ENCODE results near the gene CHRNE. TPM values are rescaled to one million over a fixed set of nuclear protein-coding genes. Genes with fewer than 3 reads are reported as not detected.
"Not testable (repeated sequence)": the region's sequence is repeated elsewhere in the genome, so short reads cannot be mapped to it uniquely, and the experiment has no call there.

The CHRNE gene
- total RNA-seq, 1 experiment from 2014 or later, result 0.11 TPM

- in situ Hi-C loops (cut with HindIII; ENCODE audit: low pct_unique_long_range_greater_than_20kb, low sequenced_read_pairs), result no loop called here
Observed at GRCh38 chr17:4921320-4921719, 18.4 kb upstream of the CHRNE start.

GRCh38 chr17:4920351-4921048 is 17.6 kb upstream of the CHRNE start:
- in situ Hi-C loops (cut with HindIII; ENCODE audit: low pct_unique_long_range_greater_than_20kb, low sequenced_read_pairs), result no loop called here
- DNase-seq (ENCODE audit: low read depth, low spot score), result no peak

More at GRCh38 chr17:4921320-4921719, 18.4 kb upstream of the CHRNE start:
- no peak for DNase-seq (ENCODE audit: low read depth, low spot score)

GRCh38 chr17:4919511-4920047 is 16.7 kb upstream of the CHRNE start:
- in situ Hi-C loops (cut with HindIII; ENCODE audit: low pct_unique_long_range_greater_than_20kb, low sequenced_read_pairs), result no loop called here
- DNase-seq (ENCODE audit: low read depth, low spot score), result no peak

- in situ Hi-C loops (cut with HindIII; ENCODE audit: low pct_unique_long_range_greater_than_20kb, low sequenced_read_pairs); DNase-seq (ENCODE audit: low read depth, low spot score): not testable (repeated sequence)
Observed at GRCh38 chr17:4914551-4914950, 11.7 kb upstream of the CHRNE start.

- in situ Hi-C loops (cut with HindIII; ENCODE audit: low pct_unique_long_range_greater_than_20kb, low sequenced_read_pairs), result no loop called here
- DNase-seq (ENCODE audit: low read depth, low spot score), result peak; percentile 19
Observed at GRCh38 chr17:4913994-4914393, 11.1 kb upstream of the CHRNE start.

GRCh38 chr17:4908711-4909496 is 6.0 kb upstream of the CHRNE start:
- in situ Hi-C loops (cut with HindIII; ENCODE audit: low pct_unique_long_range_greater_than_20kb, low sequenced_read_pairs), result no loop called here
- DNase-seq (ENCODE audit: low read depth, low spot score), result peak; percentile 91

GRCh38 chr17:4908301-4908700 is 5.4 kb upstream of the CHRNE start:
- in situ Hi-C loops (cut with HindIII; ENCODE audit: low pct_unique_long_range_greater_than_20kb, low sequenced_read_pairs), result no loop called here
- DNase-seq (ENCODE audit: low read depth, low spot score), result peak; percentile 66

- in situ Hi-C loops (cut with HindIII; ENCODE audit: low pct_unique_long_range_greater_than_20kb, low sequenced_read_pairs); DNase-seq (ENCODE audit: low read depth, low spot score): not testable (repeated sequence)
Observed at GRCh38 chr17:4906642-4907041, 3.7 kb upstream of the CHRNE start.

- DNase-seq (ENCODE audit: low read depth, low spot score), result no peak
- in situ Hi-C loops (cut with HindIII; ENCODE audit: low pct_unique_long_range_greater_than_20kb, low sequenced_read_pairs), result no loop called here
Observed at GRCh38 chr17:4902540-4902939, 358 bp downstream of the CHRNE start.

- in situ Hi-C loops (cut with HindIII; ENCODE audit: low pct_unique_long_range_greater_than_20kb, low sequenced_read_pairs), result no loop called here
- no peak for DNase-seq (ENCODE audit: low read depth, low spot score)
Observed at GRCh38 chr17:4901648-4902344, 1.1 kb downstream of the CHRNE start.

- in situ Hi-C loops (cut with HindIII; ENCODE audit: low pct_unique_long_range_greater_than_20kb, low sequenced_read_pairs), result no loop called here
- DNase-seq (ENCODE audit: low read depth, low spot score), result no peak
Observed at GRCh38 chr17:4901108-4901647, 1.7 kb downstream of the CHRNE start.

- in situ Hi-C loops (cut with HindIII; ENCODE audit: low pct_unique_long_range_greater_than_20kb, low sequenced_read_pairs), result no loop called here
- DNase-seq (ENCODE audit: low read depth, low spot score), result no peak
Observed at GRCh38 chr17:4900231-4901107, 2.4 kb downstream of the CHRNE start.

- in situ Hi-C loops (cut with HindIII; ENCODE audit: low pct_unique_long_range_greater_than_20kb, low sequenced_read_pairs), result no loop called here
- DNase-seq (ENCODE audit: low read depth, low spot score), result no peak
Observed at GRCh38 chr17:4899341-4900230, 3.3 kb downstream of the CHRNE start, which contains the start of gene C17orf107. Gene C17orf107, plus strand, starts transcription at chr17:4899536. Its CDS starts 227 bp downstream, at chr17:4899763.

- in situ Hi-C loops (cut with HindIII; ENCODE audit: low pct_unique_long_range_greater_than_20kb, low sequenced_read_pairs), result no loop called here
- DNase-seq (ENCODE audit: low read depth, low spot score), result no peak
Observed at GRCh38 chr17:4898927-4899326, 4.0 kb downstream of the CHRNE start.

GRCh38 chr17:4898351-4898750 is 4.5 kb downstream of the CHRNE start:
- no peak for DNase-seq (ENCODE audit: low read depth, low spot score)
- in situ Hi-C loops (cut with HindIII; ENCODE audit: low pct_unique_long_range_greater_than_20kb, low sequenced_read_pairs), result no loop called here

GRCh38 chr17:4897785-4898184 is 5.1 kb downstream of the CHRNE start:
- in situ Hi-C loops (cut with HindIII; ENCODE audit: low pct_unique_long_range_greater_than_20kb, low sequenced_read_pairs), result no loop called here
- no peak for DNase-seq (ENCODE audit: low read depth, low spot score)

All from SK-MEL-5 (cell line).